ENCODE results near the gene MPP1.

GRCh38 chrX:154815274-154815818 lies 10.1 kb upstream of the MPP1 start:
- TF ChIP-seq ZNF580 (tag by site-specific recombination; IDR thresholded peaks at IDR 0.05): no peak
- no peak for TF ChIP-seq ZNF510 (tag by site-specific recombination; IDR thresholded peaks at IDR 0.05; ENCODE audit: insufficient replicate concordance)
- TF ChIP-seq ZNF221 (tag by site-specific recombination; IDR thresholded peaks at IDR 0.05; ENCODE audit: borderline replicate concordance): no peak
- no peak for TF ChIP-seq ZNF280D (tag by site-specific recombination; IDR thresholded peaks at IDR 0.05)
- no peak for TF ChIP-seq ZNF521 (tag by site-specific recombination; IDR thresholded peaks at IDR 0.05)
- TF ChIP-seq WT1 (tag by site-specific recombination; IDR thresholded peaks at IDR 0.05): no peak
- TF ChIP-seq ZNF707 (tag by site-specific recombination; IDR thresholded peaks at IDR 0.05): no peak
- no peak for TF ChIP-seq ZNF488 (tag by site-specific recombination; IDR thresholded peaks at IDR 0.05)
- no peak for TF ChIP-seq ZNF555 (tag by site-specific recombination; conservative IDR thresholded peaks at IDR 0.05)
- no peak for TF ChIP-seq ZNF121 (tag by site-specific recombination; IDR thresholded peaks at IDR 0.05)
- no peak for TF ChIP-seq CTCF (tag by site-specific recombination; IDR thresholded peaks at IDR 0.05)
- no peak for TF ChIP-seq MEIS1 (CRISPR knock-in tag; IDR thresholded peaks at IDR 0.05; ENCODE audit: borderline replicate concordance)
- TF ChIP-seq SCRT1 (tag by site-specific recombination; IDR thresholded peaks at IDR 0.05; ENCODE audit: borderline replicate concordance): no peak
